ENCODE results near the gene NTM.

NTM gene

DNA sequence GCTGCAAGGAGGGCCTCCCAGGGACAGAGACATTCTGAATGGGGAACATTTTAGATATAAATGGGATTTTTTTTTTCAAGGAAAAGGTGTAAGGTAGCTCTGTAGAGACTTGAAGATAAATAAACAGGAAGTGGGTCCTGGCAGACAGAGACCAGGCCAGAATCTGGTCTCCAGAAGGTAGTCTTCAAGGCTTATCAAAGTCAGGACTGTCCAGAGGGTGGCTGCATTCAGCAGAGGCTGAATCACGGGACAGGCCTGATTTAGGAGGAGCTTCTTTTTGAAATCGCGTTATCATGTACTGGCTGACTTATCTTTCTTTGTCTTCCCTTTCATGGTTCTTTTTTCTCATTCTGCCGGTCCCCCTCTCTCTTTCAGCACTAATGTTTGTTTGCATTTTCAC is 542.9 kb downstream of the NTM start:
- Histone ChIP-seq H3K4me3 (ENCODE audit: low read length) (no peak overlapping the region), H3K4me1 (ENCODE audit: control insufficient read depth, insufficient read depth, low read length) (no peaks in the 10 kb centered on the region), H3K9me3 (ENCODE audit: control insufficient read depth, low read length) (no peaks in the 10 kb centered on the region), H3K27me3 (replicated peaks; ENCODE audit: control insufficient read depth, insufficient read depth, low read length) (no peaks in the 10 kb centered on the region), H3K9ac (ENCODE audit: low read length) (no peak overlapping the region), H3K36me3 (ENCODE audit: control insufficient read depth, insufficient read depth, low read length, severe bottlenecking) (no peaks in the 10 kb centered on the region)
- no peak for DNase-seq (ENCODE audit: low read depth)

DNA sequence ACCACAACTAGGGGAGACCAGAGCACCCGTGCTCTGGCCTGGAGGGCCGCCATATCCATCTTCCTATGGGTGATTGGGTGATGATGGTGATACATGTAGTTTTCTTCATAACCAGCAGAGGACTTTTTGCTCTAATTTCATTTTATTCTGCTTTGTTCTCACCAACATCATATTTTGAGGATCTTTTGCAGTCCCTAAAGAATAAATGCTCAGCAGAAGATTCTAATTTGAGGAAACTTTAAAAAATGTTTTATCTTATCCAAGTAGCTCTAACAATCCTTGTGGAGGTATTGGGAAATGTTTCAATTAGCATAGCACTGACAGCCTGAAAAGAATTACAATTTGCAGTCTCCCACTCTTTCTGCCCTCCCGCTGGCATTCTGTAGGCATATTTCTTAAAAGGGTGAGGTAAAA is 544.0 kb downstream of the NTM start:
- H3K4me3 ChIP-seq (ENCODE audit: low read length) = no peak overlapping the region
- peak; percentile 73 for DNase-seq (ENCODE audit: low read depth)
- no peaks in the 10 kb centered on the region for H3K4me1 ChIP-seq (ENCODE audit: control insufficient read depth, insufficient read depth, low read length)
- no peak overlapping the region for H3K9ac ChIP-seq (ENCODE audit: low read length)
- H3K9me3 ChIP-seq (ENCODE audit: control insufficient read depth, low read length) = no peaks in the 10 kb centered on the region
- H3K36me3 ChIP-seq (ENCODE audit: control insufficient read depth, insufficient read depth, low read length, severe bottlenecking) = no peaks in the 10 kb centered on the region
- no peaks in the 10 kb centered on the region for H3K27me3 ChIP-seq (replicated peaks; ENCODE audit: control insufficient read depth, insufficient read depth, low read length)

DNA sequence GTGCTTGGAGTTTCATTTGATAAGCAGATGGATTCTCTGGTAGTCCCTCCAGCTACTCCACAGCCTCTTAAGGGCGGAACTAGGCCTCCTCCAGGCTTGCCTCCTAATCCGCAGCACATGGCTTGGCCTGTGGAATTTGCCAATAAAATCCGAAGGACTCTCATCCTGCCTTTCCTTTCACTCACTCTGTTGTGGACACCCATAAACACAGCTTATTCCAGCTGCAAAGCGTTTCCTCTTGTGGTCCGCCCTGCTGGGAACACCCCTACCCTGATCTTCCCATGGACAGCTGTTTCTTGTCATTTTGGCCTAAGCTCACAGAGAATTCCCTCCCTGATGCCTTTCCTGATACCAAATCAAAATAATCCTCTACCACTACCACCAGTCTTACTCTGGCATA is 546.2 kb downstream of the NTM start:
- Histone ChIP-seq H3K9ac (ENCODE audit: low read length) (no peak overlapping the region), H3K36me3 (ENCODE audit: control insufficient read depth, insufficient read depth, low read length, severe bottlenecking) (no peaks in the 10 kb centered on the region), H3K27me3 (replicated peaks; ENCODE audit: control insufficient read depth, insufficient read depth, low read length) (no peaks in the 10 kb centered on the region), H3K9me3 (ENCODE audit: control insufficient read depth, low read length) (no peaks in the 10 kb centered on the region), H3K4me1 (ENCODE audit: control insufficient read depth, insufficient read depth, low read length) (no peaks in the 10 kb centered on the region), H3K4me3 (ENCODE audit: low read length) (no peak overlapping the region)
- DNase-seq (ENCODE audit: low read depth) = no peak

DNA sequence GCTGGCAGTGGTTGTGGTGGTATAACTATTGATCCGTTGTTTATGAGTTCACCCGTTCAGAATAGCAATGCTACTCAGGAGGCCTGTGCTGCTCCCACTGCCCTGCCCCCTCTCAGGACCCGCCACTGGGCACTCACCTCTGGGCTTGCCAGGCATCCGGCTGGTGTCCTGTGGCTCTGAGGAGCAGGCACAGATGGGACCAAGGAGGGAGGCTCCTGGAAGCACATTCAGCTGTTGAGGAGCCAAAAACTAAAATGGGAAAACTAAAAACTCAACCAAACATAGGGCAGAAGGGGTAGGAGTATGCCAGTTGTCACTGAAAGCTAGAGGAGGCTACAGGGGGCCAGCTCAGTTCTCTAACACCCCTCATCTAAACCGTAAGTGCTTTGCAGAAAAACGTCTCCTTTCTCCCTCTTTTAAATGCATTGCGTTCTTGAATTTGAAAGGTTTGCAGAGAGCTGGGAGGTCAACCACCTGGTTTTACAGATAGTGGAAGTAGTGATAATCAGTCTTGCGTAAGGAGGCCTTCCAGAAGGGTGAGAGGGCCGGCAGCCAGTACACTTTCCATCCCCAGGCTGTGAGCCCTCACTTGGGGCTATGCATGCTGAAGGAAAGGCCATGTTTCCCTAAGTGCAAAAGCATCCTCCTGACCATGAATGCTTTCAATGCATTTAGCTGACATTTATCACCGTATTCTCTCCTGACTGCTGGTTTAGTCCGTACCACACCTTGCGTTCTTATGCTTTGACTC is 547.4 kb downstream of the NTM start:
- no peak for DNase-seq (ENCODE audit: low read depth)
- no peaks in the 10 kb centered on the region for H3K36me3 ChIP-seq (ENCODE audit: control insufficient read depth, insufficient read depth, low read length, severe bottlenecking)

DNA sequence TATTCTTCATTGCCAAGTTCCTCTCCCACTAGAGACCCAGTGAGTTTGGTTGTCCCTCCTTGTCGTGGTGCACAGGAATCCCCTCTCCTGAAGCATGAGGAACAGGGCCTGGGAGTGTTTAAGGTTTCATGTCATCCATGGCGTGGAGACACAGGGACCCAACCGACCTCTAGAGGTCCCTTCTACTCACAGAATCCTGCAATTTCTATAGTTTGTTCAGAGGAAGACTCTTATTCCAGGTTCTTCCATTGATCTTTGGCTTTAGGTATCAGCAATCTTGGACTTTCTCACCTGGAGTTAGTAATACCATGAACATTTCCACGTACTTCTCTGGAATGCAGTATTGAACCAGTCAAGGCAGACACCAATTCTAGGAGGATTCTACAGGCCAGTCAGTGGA is 548.2 kb downstream of the NTM start:
- DNase-seq (ENCODE audit: low read depth) = no peak
- peaks cover 2% of the 10 kb centered on the region for H3K4me1 ChIP-seq (ENCODE audit: control insufficient read depth, insufficient read depth, low read length)
- H3K9me3 ChIP-seq (ENCODE audit: control insufficient read depth, low read length) = no peaks in the 10 kb centered on the region
- H3K4me3 ChIP-seq (ENCODE audit: low read length) = no peak overlapping the region
- H3K36me3 ChIP-seq (ENCODE audit: control insufficient read depth, insufficient read depth, low read length, severe bottlenecking) = no peaks in the 10 kb centered on the region
- no peak overlapping the region for H3K9ac ChIP-seq (ENCODE audit: low read length)
- no peaks in the 10 kb centered on the region for H3K27me3 ChIP-seq (replicated peaks; ENCODE audit: control insufficient read depth, insufficient read depth, low read length)

More for the DNA sequence above, 547.4 kb downstream of the NTM start:
- H3K4me3 ChIP-seq (ENCODE audit: low read length) = no peak overlapping the region
- H3K9me3 ChIP-seq (ENCODE audit: control insufficient read depth, low read length) = no peaks in the 10 kb centered on the region
- H3K27me3 ChIP-seq (replicated peaks; ENCODE audit: control insufficient read depth, insufficient read depth, low read length) = no peaks in the 10 kb centered on the region
- H3K9ac ChIP-seq (ENCODE audit: low read length) = no peak overlapping the region
- H3K4me1 ChIP-seq (ENCODE audit: control insufficient read depth, insufficient read depth, low read length) = no peaks in the 10 kb centered on the region

DNA sequence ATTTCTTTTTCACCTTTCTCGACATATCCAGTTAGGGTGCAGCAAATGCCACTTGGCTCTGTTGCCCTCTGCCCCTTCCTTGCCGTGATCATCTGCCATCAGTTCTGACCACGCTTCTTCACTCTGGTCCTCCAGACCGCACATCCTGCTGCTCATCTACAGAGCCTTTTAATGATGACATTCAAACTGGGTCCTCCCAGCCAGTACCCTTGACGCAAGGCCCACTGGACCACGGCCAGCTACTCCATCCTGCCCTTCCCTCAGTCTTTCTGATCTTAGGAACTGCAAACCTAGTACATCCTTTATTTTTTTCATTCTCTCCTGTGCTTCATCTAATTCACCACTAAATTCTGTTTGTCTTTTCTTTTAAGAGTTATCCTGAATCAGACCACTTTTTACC is 551.8 kb downstream of the NTM start:
- no peaks in the 10 kb centered on the region for H3K36me3 ChIP-seq (ENCODE audit: control insufficient read depth, insufficient read depth, low read length, severe bottlenecking)
- no peak overlapping the region for H3K4me3 ChIP-seq (ENCODE audit: low read length)
- no peaks in the 10 kb centered on the region for H3K27me3 ChIP-seq (replicated peaks; ENCODE audit: control insufficient read depth, insufficient read depth, low read length)
- DNase-seq (ENCODE audit: low read depth) = no peak
- H3K4me1 ChIP-seq (ENCODE audit: control insufficient read depth, insufficient read depth, low read length) = peaks cover 16% of the 10 kb centered on the region
- H3K9me3 ChIP-seq (ENCODE audit: control insufficient read depth, low read length) = no peaks in the 10 kb centered on the region
- H3K9ac ChIP-seq (ENCODE audit: low read length) = no peak overlapping the region

DNA sequence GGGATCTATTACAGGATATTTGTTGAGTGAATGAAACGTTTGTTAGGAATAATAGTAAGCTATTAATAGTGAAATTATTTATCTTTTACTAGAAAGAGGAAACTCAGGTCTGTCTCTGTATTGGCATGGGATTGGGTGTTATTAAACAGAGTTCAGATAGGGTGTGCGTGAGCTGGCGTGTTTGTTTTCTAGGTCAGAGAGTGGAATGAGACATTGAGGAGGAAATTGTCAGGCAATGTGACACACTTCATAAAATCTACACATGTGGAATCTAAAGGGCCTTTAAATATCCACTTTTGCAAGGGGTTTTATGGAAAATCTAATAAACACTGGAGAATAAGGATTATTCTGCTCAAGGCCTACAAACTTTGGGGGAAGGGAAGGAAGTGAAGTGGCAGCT is 552.9 kb downstream of the NTM start:
- H3K36me3 ChIP-seq (ENCODE audit: control insufficient read depth, insufficient read depth, low read length, severe bottlenecking) = no peaks in the 10 kb centered on the region
- H3K4me3 ChIP-seq (ENCODE audit: low read length) = no peak overlapping the region
- H3K27me3 ChIP-seq (replicated peaks; ENCODE audit: control insufficient read depth, insufficient read depth, low read length) = no peaks in the 10 kb centered on the region
- H3K9ac ChIP-seq (ENCODE audit: low read length) = no peak overlapping the region
- peaks cover 16% of the 10 kb centered on the region for H3K4me1 ChIP-seq (ENCODE audit: control insufficient read depth, insufficient read depth, low read length)
- no peaks in the 10 kb centered on the region for H3K9me3 ChIP-seq (ENCODE audit: control insufficient read depth, low read length)
- DNase-seq (ENCODE audit: low read depth) = no peak

DNA sequence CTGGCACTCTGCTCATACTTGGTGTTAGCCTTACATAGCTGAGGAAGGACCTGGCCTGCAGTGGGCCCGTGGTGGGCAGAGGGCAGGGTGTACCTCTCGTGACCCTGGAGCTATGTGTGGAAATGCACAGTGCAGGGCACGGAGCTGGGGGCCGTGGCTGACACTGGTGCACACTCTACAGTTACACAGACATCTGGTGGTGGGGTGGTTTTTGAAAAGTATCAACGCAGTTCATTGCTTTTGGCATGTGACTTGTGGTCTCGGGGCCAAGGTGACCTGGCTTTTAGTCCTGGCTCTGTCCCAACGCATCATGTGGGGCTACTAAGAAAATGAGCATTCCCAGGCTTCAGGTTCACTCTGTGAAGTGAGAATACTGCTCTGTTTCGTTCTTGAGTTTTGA is 553.6 kb downstream of the NTM start:
- Histone ChIP-seq H3K4me3 (ENCODE audit: low read length) (no peak overlapping the region), H3K9me3 (ENCODE audit: control insufficient read depth, low read length) (no peaks in the 10 kb centered on the region), H3K36me3 (ENCODE audit: control insufficient read depth, insufficient read depth, low read length, severe bottlenecking) (no peaks in the 10 kb centered on the region), H3K9ac (ENCODE audit: low read length) (no peak overlapping the region), H3K4me1 (ENCODE audit: control insufficient read depth, insufficient read depth, low read length) (peaks cover 16% of the 10 kb centered on the region), H3K27me3 (replicated peaks; ENCODE audit: control insufficient read depth, insufficient read depth, low read length) (no peaks in the 10 kb centered on the region)
- DNase-seq (ENCODE audit: low read depth) = no peak

DNA sequence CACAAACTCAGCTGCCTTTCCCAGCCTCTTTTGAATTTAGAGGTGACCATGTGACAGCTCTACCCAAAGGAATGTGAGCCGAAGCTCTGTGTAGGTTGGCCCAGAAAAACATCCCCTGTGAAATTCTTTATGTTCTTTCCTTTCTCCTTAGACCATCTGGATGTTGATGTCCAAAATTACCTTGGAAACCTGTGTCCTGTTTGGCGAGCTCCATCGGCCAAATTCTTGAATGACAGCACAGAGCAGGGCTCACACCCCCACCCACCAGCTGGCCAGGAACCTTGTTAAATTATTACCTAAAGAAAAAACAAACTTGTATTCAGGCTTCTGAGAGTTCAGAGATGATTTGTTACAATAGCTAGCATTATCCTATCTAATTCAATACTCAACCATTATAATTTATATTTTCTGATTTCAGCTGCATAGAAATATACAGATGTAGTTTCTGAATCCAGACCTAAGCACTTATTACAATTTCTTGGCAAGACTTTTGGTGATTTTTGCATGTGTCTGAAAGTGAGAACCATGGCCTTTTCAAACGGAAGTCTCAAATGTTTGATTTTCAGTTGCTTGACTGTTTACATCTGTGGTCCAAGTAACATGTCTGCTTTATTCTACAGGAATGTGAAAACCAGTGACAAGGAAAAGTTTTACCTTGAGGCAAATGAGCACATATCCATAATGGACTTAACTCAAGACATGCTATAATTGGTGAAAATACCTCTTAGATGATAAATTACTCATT is 554.2 kb downstream of the NTM start:
- Histone ChIP-seq H3K4me1 (ENCODE audit: control insufficient read depth, insufficient read depth, low read length) (peaks cover 16% of the 10 kb centered on the region), H3K36me3 (ENCODE audit: control insufficient read depth, insufficient read depth, low read length, severe bottlenecking) (no peaks in the 10 kb centered on the region), H3K4me3 (ENCODE audit: low read length) (no peak overlapping the region), H3K9ac (ENCODE audit: low read length) (no peak overlapping the region), H3K9me3 (ENCODE audit: control insufficient read depth, low read length) (no peaks in the 10 kb centered on the region), H3K27me3 (replicated peaks; ENCODE audit: control insufficient read depth, insufficient read depth, low read length) (no peaks in the 10 kb centered on the region)
- DNase-seq (ENCODE audit: low read depth) = peak; percentile 56

DNA sequence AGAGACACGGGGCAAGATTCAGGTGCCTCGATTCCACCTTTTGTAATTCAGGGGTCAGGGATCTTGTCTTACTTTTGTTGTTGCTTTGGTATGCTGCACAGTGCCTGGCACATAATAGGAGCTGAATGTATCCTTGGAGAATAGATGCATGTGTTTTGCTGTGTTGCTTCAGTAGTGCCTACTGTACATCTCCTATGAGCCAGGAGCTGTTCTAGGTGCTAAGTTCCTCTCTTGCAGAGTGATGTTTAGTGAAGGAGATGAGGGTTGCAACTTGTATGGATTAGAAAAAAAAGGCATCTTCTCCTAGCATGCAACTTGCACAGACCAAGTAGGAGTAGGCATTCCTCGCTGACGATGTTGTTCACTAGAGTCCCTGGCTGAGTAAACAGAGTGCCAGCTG is 555.4 kb downstream of the NTM start:
- H3K36me3 ChIP-seq (ENCODE audit: control insufficient read depth, insufficient read depth, low read length, severe bottlenecking) = no peaks in the 10 kb centered on the region
- H3K9me3 ChIP-seq (ENCODE audit: control insufficient read depth, low read length) = no peaks in the 10 kb centered on the region
- H3K4me1 ChIP-seq (ENCODE audit: control insufficient read depth, insufficient read depth, low read length) = peaks cover 16% of the 10 kb centered on the region
- no peaks in the 10 kb centered on the region for H3K27me3 ChIP-seq (replicated peaks; ENCODE audit: control insufficient read depth, insufficient read depth, low read length)
- H3K4me3 ChIP-seq (ENCODE audit: low read length) = no peak overlapping the region
- no peak for DNase-seq (ENCODE audit: low read depth)
- H3K9ac ChIP-seq (ENCODE audit: low read length) = no peak overlapping the region

DNA sequence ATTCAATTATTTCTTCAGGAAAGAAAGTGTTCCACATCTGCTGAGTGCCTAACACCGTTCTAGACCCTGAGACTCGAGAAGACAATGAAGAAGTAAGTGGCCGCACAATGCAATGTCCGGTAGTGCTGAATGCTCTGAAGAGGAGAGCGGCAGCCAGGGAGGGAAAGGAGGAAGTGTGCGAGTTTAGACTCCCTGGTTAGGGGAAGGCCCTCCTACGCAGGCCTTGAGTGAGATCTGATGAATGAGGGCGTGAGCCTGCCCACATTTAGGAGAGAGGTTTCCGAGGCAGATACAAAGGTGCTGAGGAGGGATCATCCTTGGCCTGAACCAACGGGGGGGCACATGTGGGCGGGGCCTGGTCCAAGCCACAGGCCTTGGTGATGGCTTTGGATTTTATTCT is 558.6 kb downstream of the NTM start:
- H3K9me3 ChIP-seq (ENCODE audit: control insufficient read depth, low read length) = no peaks in the 10 kb centered on the region
- DNase-seq (ENCODE audit: low read depth) = no peak
- no peaks in the 10 kb centered on the region for H3K36me3 ChIP-seq (ENCODE audit: control insufficient read depth, insufficient read depth, low read length, severe bottlenecking)
- no peak overlapping the region for H3K9ac ChIP-seq (ENCODE audit: low read length)
- H3K4me1 ChIP-seq (ENCODE audit: control insufficient read depth, insufficient read depth, low read length) = peaks cover 13% of the 10 kb centered on the region
- H3K4me3 ChIP-seq (ENCODE audit: low read length) = no peak overlapping the region
- no peaks in the 10 kb centered on the region for H3K27me3 ChIP-seq (replicated peaks; ENCODE audit: control insufficient read depth, insufficient read depth, low read length)

Measured in adipocyte (in vitro differentiated cells).